GM12878 (cell line): ENCODE results near the gene BSN. TPM values are rescaled to one million over a fixed set of nuclear protein-coding genes. Genes with fewer than 3 reads are reported as not detected.

Source experiments
- ATAC-seq: fragments of 200-7000 bp; cut with Tn5 transposase; 3 replicates; pipeline ENCODE4 v1.9.1; 2020; ENCODE audit warnings: mild to moderate bottlenecking, moderate library complexity
- BruUV-seq: library from RNA; stranded (reverse); fragments of 400-500 nt; replicated peaks from 2 replicates; lab custom pipeline; 2021; lab: Mats Ljungman, UMichigan
- CTCF ChIA-PET: fragments of 300-600 bp; sonication (Branson Sonifier 250); formaldehyde crosslinking; extraction: SDS; loops from one replicate; lab custom pipeline; 2021; ENCODE audit warnings: inconsistent platforms; lab: Yijun Ruan, JAX
- POLR2A ChIA-PET: fragments of 350-600 bp; formaldehyde crosslinking; extraction: SDS; loops from one replicate; lab custom pipeline; 2021; ENCODE audit warnings: inconsistent platforms; lab: Charles Lee
- RAD21 ChIA-PET: fragments of 300-600 bp; sonication (Branson Sonifier 250); formaldehyde crosslinking; loops from one replicate; lab custom pipeline; 2023; ENCODE audit warnings: antibody characterized with exemption; ENCODE audit not compliant: unreplicated experiment; lab: Charles Lee
- SMC1A ChIA-PET: fragments of 300-600 bp; sonication (Branson Sonifier 250); formaldehyde crosslinking; loops from one replicate; lab custom pipeline; 2023; ENCODE audit not compliant: unreplicated experiment, uncharacterized antibody; lab: Charles Lee
- DNase-seq: peaks from one replicate; pipeline ENCODE4 v3.0.0-alpha.2; 2011; ENCODE audit warnings: low read depth, low spot score
- FAIRE-seq: peaks from 3 replicates; lab custom pipeline; 2011; peaks lifted over from hg19 to GRCh38; lab: Jason Lieb, UNC
- H2AFZ ChIP-seq: 2 replicates; pipeline ENCODE4 v1.6.0; 2011; ENCODE audit warnings: low read depth, low read length, control low read depth; ENCODE audit not compliant: control insufficient read depth
- H3K27ac ChIP-seq: 2 replicates; pipeline ENCODE4 v1.5.1; 2011; ENCODE audit warnings: control low read depth; ENCODE audit not compliant: control insufficient read depth, insufficient read depth
- H3K27me3 ChIP-seq, 2 experiments: replicated peaks in 1 of 2; 2 replicates each; pipeline versions ENCODE4 v1.6.0 to v1.6.1; 2011; ENCODE audit warnings: low read length in 1 of 2; ENCODE audit not compliant: control insufficient read depth in 2 of 2, insufficient read depth in 2 of 2
- H3K36me3 ChIP-seq, 2 experiments: 2 replicates each; pipeline ENCODE4 v1.5.1; 2011; ENCODE audit warnings: low read length in 1 of 2; ENCODE audit not compliant: control insufficient read depth in 2 of 2, insufficient read depth in 2 of 2
- H3K4me1 ChIP-seq: 2 replicates; pipeline ENCODE4 v1.6.1; 2011; ENCODE audit warnings: mild to moderate bottlenecking, low read length, moderate library complexity, mixed read lengths; ENCODE audit not compliant: control insufficient read depth, insufficient read depth
- H3K4me2 ChIP-seq: 2 replicates; pipeline ENCODE4 v1.6.0; 2011; ENCODE audit warnings: control low read depth; ENCODE audit not compliant: control insufficient read depth, insufficient read depth
- H3K4me3 ChIP-seq: fragments of 200-600 bp; sonication (generic); 2 replicates; pipeline ENCODE4 v1.5.1; 2016
- H3K79me2 ChIP-seq: 2 replicates; pipeline ENCODE4 v1.6.0; 2011; ENCODE audit warnings: low read length; ENCODE audit not compliant: control insufficient read depth, insufficient read depth
- H3K9ac ChIP-seq: 2 replicates; pipeline ENCODE4 v1.8.0; 2011; ENCODE audit warnings: low read length, control low read depth, mixed read lengths; ENCODE audit not compliant: control insufficient read depth, insufficient read depth
- H3K9me3 ChIP-seq: replicated peaks from 3 replicates; pipeline ENCODE4 v1.5.1; 2011; ENCODE audit warnings: mild to moderate bottlenecking, low read length; ENCODE audit not compliant: control insufficient read depth, insufficient read depth
- H4K20me1 ChIP-seq: 2 replicates; pipeline ENCODE4 v1.6.0; 2011; ENCODE audit not compliant: control insufficient read depth, insufficient read depth
- ASH2L ChIP-seq: fragments of 300-600, 200-600 bp; sonication (generic); IDR thresholded peaks from 2 replicates; pipeline ENCODE4 v1.6.1; 2017; ENCODE audit warnings: low read depth, mild to moderate bottlenecking, borderline replicate concordance
- FOXM1 ChIP-seq: IDR thresholded peaks from 2 replicates; pipeline ENCODE4 v1.6.1; 2012; ENCODE audit warnings: low read depth, mild to moderate bottlenecking, inconsistent platforms, low read length, moderate library complexity
- IKZF1 ChIP-seq: fragments of 450-650 bp; conservative IDR thresholded peaks from 2 replicates; pipeline ENCODE4 v1.6.1; 2017; ENCODE audit warnings: antibody characterized with exemption, mild to moderate bottlenecking
- MXI1 ChIP-seq: fragments of 150-350 bp; IDR thresholded peaks from 2 replicates; pipeline ENCODE4 v1.6.1; 2011; ENCODE audit warnings: low read depth, mild to moderate bottlenecking, inconsistent platforms, low read length, improper control_type of control experiment
- PML ChIP-seq: IDR thresholded peaks from 2 replicates; pipeline ENCODE4 v1.6.1; 2012; ENCODE audit warnings: low read length, inconsistent platforms
- POLR2A ChIP-seq: IDR thresholded peaks from 2 replicates; pipeline ENCODE4 v1.6.1; 2011; ENCODE audit warnings: low read depth, mild to moderate bottlenecking, low read length
- RB1 ChIP-seq: fragments of 450-650 bp; formaldehyde crosslinking; IDR thresholded peaks from 2 replicates; pipeline ENCODE4 v1.6.1; 2017; ENCODE audit warnings: mild to moderate bottlenecking, borderline replicate concordance
- SMAD5 ChIP-seq: IDR thresholded peaks from 2 replicates; pipeline ENCODE4 v1.6.1; 2016; ENCODE audit warnings: antibody characterized with exemption, low read depth
- YY1 ChIP-seq: IDR thresholded peaks from 2 replicates; pipeline ENCODE4 v1.6.1; 2011; ENCODE audit warnings: low read depth, mild to moderate bottlenecking, low read length
- ZNF24 ChIP-seq: fragments of 450-650 bp; IDR thresholded peaks from 2 replicates; pipeline ENCODE4 v1.6.1; 2017; ENCODE audit warnings: antibody characterized with exemption, mild to moderate bottlenecking
- ZNF622 ChIP-seq: fragments of 450-650 bp; IDR thresholded peaks from 2 replicates; pipeline ENCODE4 v1.6.1; 2017; ENCODE audit warnings: mild to moderate bottlenecking, inconsistent platforms
- WGBS: methylation state at CpG from one replicate; pipeline ENCODE4 v1.1.6; 2016; ENCODE audit warnings: low lambda C conversion rate; ENCODE audit not compliant: insufficient replicate concordance, insufficient coverage; ENCODE audit errors: missing lambda C conversion rate; 5-methylcytosine and 5-hydroxymethylcytosine counted together
- in situ Hi-C: fragments of 300-500 bp; cut with MboI; formaldehyde crosslinking; loops from 9 replicates; pipeline ENCODE4 v1.14.3; 2018; ENCODE audit warnings: mixed read lengths
- intact Hi-C: fragments of 100-400 bp; cut with micrococcal nuclease; formaldehyde crosslinking; loops from one replicate; pipeline ENCODE4 v1.14.2; 2022; ENCODE audit not compliant: unreplicated experiment
- polyA plus RNA-seq, 11 experiments: library from polyadenylated mRNA; depleted of rRNA in 4 of 11; unstranded in 6 of 11; stranded (reverse) in 5 of 11; fragments of >200 nt; fragmentation: Nextera tagmentation in 4 of 11; fragmentation: Illumina TruSeq in 1 of 11; extraction: Ambion mirVana in 4 of 11; extraction: Trizol in 1 of 11; gene quantifications; 1 replicate in 1 of 11; 2 replicates in 10 of 11; pipeline versions ENCODE4 v1.2.1 to v1.2.3, GENCODE V29; 2011 to 2016; ENCODE audit warnings: inconsistent platforms in 2 of 11, missing spikeins in 2 of 11, low read depth in 1 of 11
- total RNA-seq, 4 experiments: library from RNA; depleted of rRNA in 3 of 4; stranded (reverse); fragments of >200 nt in 3 of 4; fragmentation: Illumina TruSeq in 1 of 4; extraction: Trizol in 1 of 4; gene quantifications; 2 replicates each; pipeline versions ENCODE4 v1.2.1 to v1.2.3, GENCODE V29; 2013 to 2021
- TF ChIP-seq, protein P1 (sequence below): fragments of 450-650 bp; IDR thresholded peaks from 2 replicates; pipeline ENCODE4 v1.6.1; 2017; ENCODE audit warnings: mild to moderate bottlenecking
- TF ChIP-seq, protein P2 (sequence below): IDR thresholded peaks from 2 replicates; pipeline ENCODE4 v1.6.1; 2012; ENCODE audit warnings: low read depth, low read length, improper control_type of control experiment

Gene BSN
- total and polyA plus RNA-seq, 10 of the 15 experiments (the other 5 are each of a cell fraction or from before 2014, with no cell fraction given), result under 0.01 to 0.19 (median 0.05) TPM; not detected in 1

DNA sequence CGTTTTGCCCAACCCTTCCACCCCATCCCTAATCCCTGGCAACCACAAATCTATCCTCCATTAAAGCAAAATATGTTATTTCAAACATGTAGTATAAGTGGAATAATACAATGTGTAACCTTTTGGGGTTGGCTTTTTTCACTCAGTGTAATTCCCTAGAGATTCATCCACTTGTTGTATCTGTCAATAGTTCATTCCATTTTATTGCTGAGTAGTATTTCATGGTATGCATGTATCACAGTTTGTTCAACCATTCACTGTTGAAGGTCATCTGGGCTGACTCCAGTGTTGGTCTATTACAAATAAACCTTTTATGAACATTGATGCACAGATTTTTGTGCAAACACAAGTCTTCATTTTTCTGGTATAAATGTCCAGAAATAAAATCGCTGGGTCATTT lies 38.8 kb downstream of the BSN start:
- Histone ChIP-seq H3K9ac (no peak overlapping the region), H3K27me3 (no peaks in the 10 kb centered on the region), H3K79me2 (no peaks in the 10 kb centered on the region), H3K36me3 (no peaks in the 10 kb centered on the region), H2AFZ (no peak overlapping the region), H4K20me1 (no peaks in the 10 kb centered on the region), H3K4me2 (no peak overlapping the region), H3K4me3 (no peak overlapping the region), H3K9me3 (no peaks in the 10 kb centered on the region), H3K27ac (no peak overlapping the region), H3K4me1 (no peaks in the 10 kb centered on the region)
- 22% methylated on average over 2 of the region's 2 CpGs for WGBS
- BruUV-seq, result no TSS peak
- no peak for FAIRE-seq
- intact Hi-C loops, result no loop called here
- ChIA-PET SMC1A (no interaction called here), CTCF (no interaction called here), POLR2A (no interaction called here), RAD21 (no interaction called here)
- no peak for ATAC-seq
- TF ChIP-seq ASH2L, result no peak
- no peak for TF ChIP-seq SMAD5
- TF ChIP-seq FOXM1, result no peak
- no peak for TF ChIP-seq YY1
- no peak for TF ChIP-seq RB1
- TF ChIP-seq POLR2A, result no peak
- no peak for TF ChIP-seq MXI1
- no peak for TF ChIP-seq IKZF1
- no peak for TF ChIP-seq ZNF622
- no peak for TF ChIP-seq ZNF24
- TF ChIP-seq, protein P1, sequence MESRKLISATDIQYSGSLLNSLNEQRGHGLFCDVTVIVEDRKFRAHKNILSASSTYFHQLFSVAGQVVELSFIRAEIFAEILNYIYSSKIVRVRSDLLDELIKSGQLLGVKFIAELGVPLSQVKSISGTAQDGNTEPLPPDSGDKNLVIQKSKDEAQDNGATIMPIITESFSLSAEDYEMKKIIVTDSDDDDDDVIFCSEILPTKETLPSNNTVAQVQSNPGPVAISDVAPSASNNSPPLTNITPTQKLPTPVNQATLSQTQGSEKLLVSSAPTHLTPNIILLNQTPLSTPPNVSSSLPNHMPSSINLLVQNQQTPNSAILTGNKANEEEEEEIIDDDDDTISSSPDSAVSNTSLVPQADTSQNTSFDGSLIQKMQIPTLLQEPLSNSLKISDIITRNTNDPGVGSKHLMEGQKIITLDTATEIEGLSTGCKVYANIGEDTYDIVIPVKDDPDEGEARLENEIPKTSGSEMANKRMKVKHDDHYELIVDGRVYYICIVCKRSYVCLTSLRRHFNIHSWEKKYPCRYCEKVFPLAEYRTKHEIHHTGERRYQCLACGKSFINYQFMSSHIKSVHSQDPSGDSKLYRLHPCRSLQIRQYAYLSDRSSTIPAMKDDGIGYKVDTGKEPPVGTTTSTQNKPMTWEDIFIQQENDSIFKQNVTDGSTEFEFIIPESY, result no peak
- TF ChIP-seq PML, result no peak
- TF ChIP-seq, protein P2, sequence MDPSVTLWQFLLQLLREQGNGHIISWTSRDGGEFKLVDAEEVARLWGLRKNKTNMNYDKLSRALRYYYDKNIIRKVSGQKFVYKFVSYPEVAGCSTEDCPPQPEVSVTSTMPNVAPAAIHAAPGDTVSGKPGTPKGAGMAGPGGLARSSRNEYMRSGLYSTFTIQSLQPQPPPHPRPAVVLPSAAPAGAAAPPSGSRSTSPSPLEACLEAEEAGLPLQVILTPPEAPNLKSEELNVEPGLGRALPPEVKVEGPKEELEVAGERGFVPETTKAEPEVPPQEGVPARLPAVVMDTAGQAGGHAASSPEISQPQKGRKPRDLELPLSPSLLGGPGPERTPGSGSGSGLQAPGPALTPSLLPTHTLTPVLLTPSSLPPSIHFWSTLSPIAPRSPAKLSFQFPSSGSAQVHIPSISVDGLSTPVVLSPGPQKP, result no peak
- no peak for DNase-seq
- in situ Hi-C loops, result no loop called here
